HepG2 (cell line): ENCODE data around the gene FHL1.

Experiments used
- BRCA1 ChIP-seq: sonication (generic); formaldehyde crosslinking; IDR thresholded peaks from 2 replicates; pipeline ENCODE4 v1.4.0; 2020; ENCODE audit warnings: missing genetic modification reagents
- ESRRA ChIP-seq: sonication (generic); formaldehyde crosslinking; IDR thresholded peaks from 2 replicates; pipeline ENCODE4 v1.5.1; 2020; ENCODE audit warnings: mild to moderate bottlenecking, low read depth, missing genetic modification reagents
- IRX3 ChIP-seq: sonication (generic); formaldehyde crosslinking; IDR thresholded peaks from 2 replicates; pipeline ENCODE4 v1.8.1; 2023; ENCODE audit warnings: mild to moderate bottlenecking, low read depth, missing genetic modification reagents, borderline replicate concordance
- JUND ChIP-seq: sonication (generic); formaldehyde crosslinking; IDR thresholded peaks from 2 replicates; pipeline ENCODE4 v1.8.0; 2022; ENCODE audit warnings: mild to moderate bottlenecking, missing genetic modification reagents
- KDM1A ChIP-seq: IDR thresholded peaks from 2 replicates; pipeline ENCODE4 v1.6.1; 2016; ENCODE audit warnings: missing compliant biosample characterization
- MXD4 ChIP-seq: IDR thresholded peaks from 2 replicates; pipeline ENCODE4 v1.6.1; 2016; ENCODE audit warnings: mild to moderate bottlenecking, missing biosample characterization, missing genetic modification reagents
- POLR2A ChIP-seq, 2 experiments: IDR thresholded peaks; 2 replicates each; pipeline ENCODE4 v1.6.1; 2011; ENCODE audit warnings: low read depth in 2 of 2, low read length in 2 of 2, mild to moderate bottlenecking in 1 of 2, moderate library complexity in 1 of 2; ENCODE audit not compliant: insufficient read depth in 1 of 2
- POLR2AphosphoS5 ChIP-seq: IDR thresholded peaks from 2 replicates; pipeline ENCODE4 v1.6.1; 2012; ENCODE audit warnings: low read depth, low read length
- ZNF138 ChIP-seq: sonication (generic); formaldehyde crosslinking; IDR thresholded peaks from 2 replicates; pipeline ENCODE4 v1.5.0; 2020; ENCODE audit warnings: mild to moderate bottlenecking, low read depth, missing genetic modification reagents
- ZNF510 ChIP-seq: sonication (generic); formaldehyde crosslinking; IDR thresholded peaks from 2 replicates; pipeline ENCODE4 v1.4.0; 2020; ENCODE audit warnings: low read depth, mild to moderate bottlenecking, missing genetic modification reagents
- ZNF678 ChIP-seq: sonication (generic); formaldehyde crosslinking; IDR thresholded peaks from 2 replicates; pipeline ENCODE4 v1.4.0; 2020; ENCODE audit warnings: mild to moderate bottlenecking, missing genetic modification reagents
- TF ChIP-seq, protein P1 (sequence below): sonication (generic); formaldehyde crosslinking; IDR thresholded peaks from 2 replicates; pipeline ENCODE4 v1.5.0; 2020; ENCODE audit warnings: mild to moderate bottlenecking, low read depth, missing genetic modification reagents, borderline replicate concordance
- TF ChIP-seq, protein P2 (sequence below): IDR thresholded peaks from 2 replicates; pipeline ENCODE4 v1.6.1; 2012; ENCODE audit warnings: inconsistent platforms

DNA sequence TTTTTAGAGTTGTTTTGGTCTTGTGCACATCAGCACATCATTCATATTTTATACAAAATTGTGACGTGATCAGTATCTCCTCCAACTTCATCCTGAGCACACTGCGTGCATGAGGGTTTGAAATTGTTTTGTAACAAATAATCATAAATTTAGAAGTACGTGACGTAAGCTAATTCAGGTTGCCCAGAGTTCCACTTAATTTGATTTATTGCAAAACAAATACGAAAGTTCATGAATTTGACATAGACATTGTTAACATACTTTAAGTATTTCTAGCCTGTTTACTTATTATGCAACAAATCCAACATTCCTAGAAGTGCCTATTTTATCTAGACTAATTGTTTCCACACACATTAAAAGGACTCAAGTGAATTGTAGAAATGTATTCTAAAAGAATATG is 55.6 kb downstream of the FHL1 start:
- TF ChIP-seq JUND (CRISPR knock-in tag) (no peak), ZNF138 (CRISPR knock-in tag) (no peak), POLR2A (IDR thresholded peaks at IDR 0.05; ENCODE audit: insufficient read depth in 1 of 2, low read depth in 2 of 2, low read length in 2 of 2) (no peak), POLR2AphosphoS5 (no peak), IRX3 (CRISPR knock-in tag) (no peak), MXD4 (CRISPR knock-in tag) (no peak), BRCA1 (CRISPR knock-in tag) (no peak), ESRRA (CRISPR knock-in tag) (no peak), ZNF510 (CRISPR knock-in tag) (no peak), KDM1A (CRISPR knock-in tag) (no peak), ZNF678 (CRISPR knock-in tag) (no peak)
- TF ChIP-seq, protein P1, sequence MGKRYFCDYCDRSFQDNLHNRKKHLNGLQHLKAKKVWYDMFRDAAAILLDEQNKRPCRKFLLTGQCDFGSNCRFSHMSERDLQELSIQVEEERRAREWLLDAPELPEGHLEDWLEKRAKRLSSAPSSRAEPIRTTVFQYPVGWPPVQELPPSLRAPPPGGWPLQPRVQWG: no peak
- TF ChIP-seq, protein P2, sequence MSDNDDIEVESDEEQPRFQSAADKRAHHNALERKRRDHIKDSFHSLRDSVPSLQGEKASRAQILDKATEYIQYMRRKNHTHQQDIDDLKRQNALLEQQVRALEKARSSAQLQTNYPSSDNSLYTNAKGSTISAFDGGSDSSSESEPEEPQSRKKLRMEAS: no peak
